Esophagus squamous epithelium (tissue), 4 donors: Measurements from ENCODE around the gene ZFR2.

Experiments used
- POLR2A ChIP-seq, 4 donors: fragments of 450-650 bp; IDR thresholded peaks; one replicate each; pipeline ENCODE4 v1.6.1; 2017; ENCODE audit warnings: antibody characterized with exemption in 4 of 4, mild to moderate bottlenecking in 4 of 4, moderate library complexity in 3 of 4
- TF ChIP-seq, protein P1 (sequence below), 6 experiments: fragments of 450-650 bp in 4 of 6; fragments of 200-600 bp in 2 of 6; sonication (generic) in 2 of 6; IDR thresholded peaks; one replicate each; pipeline ENCODE4 v1.5.1; 2016 to 2019; ENCODE audit warnings: antibody characterized with exemption in 6 of 6, mild to moderate bottlenecking in 4 of 6, moderate library complexity in 4 of 6

DNA sequence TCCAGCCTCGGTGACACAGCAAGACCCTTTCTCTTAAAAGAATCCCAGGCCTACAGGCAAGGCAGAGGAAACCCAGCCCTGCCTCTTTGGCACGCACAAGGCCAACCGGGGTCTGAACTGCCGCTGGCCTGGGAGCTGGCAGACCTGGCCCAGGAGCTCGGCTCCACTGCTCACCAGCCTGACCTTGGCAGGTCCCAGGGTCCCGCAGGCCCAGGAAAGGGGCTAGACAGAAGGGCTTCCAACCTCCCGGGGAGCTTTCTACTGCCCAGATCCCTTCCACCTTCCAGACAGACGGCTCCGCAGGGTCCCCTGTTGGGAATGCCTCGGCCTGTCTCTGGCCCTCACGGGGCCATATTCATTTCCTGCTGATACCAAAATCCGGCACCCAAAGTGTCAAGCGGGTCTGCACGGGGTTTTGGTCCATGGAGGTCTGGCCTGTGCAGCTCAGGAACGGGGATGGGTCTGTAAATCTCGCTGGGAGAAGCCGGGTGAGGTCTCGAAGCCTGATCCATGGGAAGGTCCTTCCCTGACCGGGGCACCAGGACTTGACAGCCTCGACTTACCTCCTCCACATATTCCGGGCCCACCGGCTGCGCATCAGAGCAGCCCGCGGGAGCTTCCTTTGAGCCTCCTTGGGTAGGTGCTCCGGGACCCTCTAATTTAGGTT, 46.0 kb downstream of the ZFR2 start:
- TF ChIP-seq, protein P1, sequence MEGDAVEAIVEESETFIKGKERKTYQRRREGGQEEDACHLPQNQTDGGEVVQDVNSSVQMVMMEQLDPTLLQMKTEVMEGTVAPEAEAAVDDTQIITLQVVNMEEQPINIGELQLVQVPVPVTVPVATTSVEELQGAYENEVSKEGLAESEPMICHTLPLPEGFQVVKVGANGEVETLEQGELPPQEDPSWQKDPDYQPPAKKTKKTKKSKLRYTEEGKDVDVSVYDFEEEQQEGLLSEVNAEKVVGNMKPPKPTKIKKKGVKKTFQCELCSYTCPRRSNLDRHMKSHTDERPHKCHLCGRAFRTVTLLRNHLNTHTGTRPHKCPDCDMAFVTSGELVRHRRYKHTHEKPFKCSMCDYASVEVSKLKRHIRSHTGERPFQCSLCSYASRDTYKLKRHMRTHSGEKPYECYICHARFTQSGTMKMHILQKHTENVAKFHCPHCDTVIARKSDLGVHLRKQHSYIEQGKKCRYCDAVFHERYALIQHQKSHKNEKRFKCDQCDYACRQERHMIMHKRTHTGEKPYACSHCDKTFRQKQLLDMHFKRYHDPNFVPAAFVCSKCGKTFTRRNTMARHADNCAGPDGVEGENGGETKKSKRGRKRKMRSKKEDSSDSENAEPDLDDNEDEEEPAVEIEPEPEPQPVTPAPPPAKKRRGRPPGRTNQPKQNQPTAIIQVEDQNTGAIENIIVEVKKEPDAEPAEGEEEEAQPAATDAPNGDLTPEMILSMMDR (IDR thresholded peaks at IDR 0.05) = no peak
- no peak for TF ChIP-seq POLR2A (IDR thresholded peaks at IDR 0.05)
